ENCODE data around the gene PRR13.
A peak's percentile ranks its signal among the peaks of the same experiment; 100 is the strongest.
"Not testable (repeated sequence)": the region's sequence is repeated elsewhere in the genome, so short reads cannot be mapped to it uniquely, and the experiment has no call there.

PRR13 gene

DNA sequence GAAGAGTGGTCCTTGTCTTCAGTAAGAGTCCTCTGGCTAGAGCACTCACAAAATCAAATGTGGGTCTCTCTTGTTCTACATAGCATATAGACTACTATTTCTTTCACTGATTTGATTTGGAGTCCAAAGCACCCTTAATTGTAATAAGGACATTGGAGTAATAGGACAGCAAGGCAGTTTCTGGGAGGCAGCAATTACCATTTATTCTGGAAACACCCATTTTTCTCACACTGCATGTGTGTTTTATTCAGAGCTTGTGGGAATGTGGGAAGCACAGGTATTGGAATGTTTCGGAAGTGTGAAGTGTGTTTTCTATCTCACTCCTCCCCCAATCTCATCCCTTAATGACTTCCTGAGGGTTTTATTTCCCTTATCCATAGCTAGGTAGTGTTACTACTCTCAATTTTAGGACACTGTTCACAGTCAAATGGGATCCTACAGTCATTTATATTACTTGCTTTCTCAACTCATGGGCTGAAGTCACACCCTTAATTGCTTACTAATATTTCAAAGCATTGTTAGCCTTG is 30.6 kb downstream of the PRR13 start:
- no peak for DNase-seq (ENCODE audit: low spot score)

DNA sequence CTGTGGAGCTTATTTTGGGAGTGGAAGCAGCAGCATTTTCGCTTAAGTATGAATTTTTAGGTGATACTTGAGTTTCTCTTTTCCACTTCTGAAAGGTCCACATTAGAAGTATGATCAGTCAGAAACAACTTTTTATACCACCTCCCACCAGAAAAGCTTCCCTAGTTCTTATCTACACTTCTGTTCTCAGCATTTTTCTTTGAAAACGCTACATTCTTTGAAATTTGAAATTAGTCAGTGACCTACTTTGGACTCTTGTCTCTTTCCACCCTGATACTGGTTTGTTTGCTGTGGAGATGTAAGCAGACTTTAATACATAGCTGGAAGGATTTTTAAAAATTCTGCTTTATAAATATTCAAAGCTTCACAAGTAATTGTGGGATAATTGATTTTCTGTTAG is 32.5 kb downstream of the PRR13 start:
- DNase-seq (ENCODE audit: low spot score) = no peak

- no peak for DNase-seq (ENCODE audit: low spot score)
These were observed 33.3 kb downstream of the PRR13 start for GRCh38 chr12:53474819-53475218.

GRCh38 chr12:53476769-53477209 is 35.3 kb downstream of the PRR13 start:
- DNase-seq (ENCODE audit: low spot score) = no peak

GRCh38 chr12:53478865-53479264 is 37.3 kb downstream of the PRR13 start:
- no peak for DNase-seq (ENCODE audit: low spot score)

DNA sequence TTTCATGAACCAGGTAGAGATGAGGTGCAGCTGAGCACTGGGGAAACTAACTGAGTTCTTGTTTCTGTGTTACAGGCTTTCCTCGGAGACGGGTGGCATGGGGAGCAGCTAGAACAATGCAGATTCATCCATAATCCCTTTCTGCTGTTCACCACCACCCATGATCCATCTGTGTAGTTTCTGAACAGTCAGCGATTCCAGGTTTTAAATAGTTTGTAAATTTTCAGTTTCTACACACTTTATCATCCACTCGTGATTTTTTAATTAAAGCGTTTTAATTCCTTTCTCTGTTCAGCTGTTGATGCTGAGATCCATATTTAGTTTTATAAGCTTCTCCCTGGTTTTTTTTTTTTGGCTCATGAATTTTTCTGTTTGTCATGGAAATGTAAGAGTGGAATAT is 37.8 kb downstream of the PRR13 start:
- no peak for DNase-seq (ENCODE audit: low spot score)

GRCh38 chr12:53480491-53481442 is 39.2 kb downstream of the PRR13 start:
- no peak for DNase-seq (ENCODE audit: low spot score)

GRCh38 chr12:53481458-53481857 is 39.9 kb downstream of the PRR13 start:
- not testable (repeated sequence) for DNase-seq (ENCODE audit: low spot score)

- DNase-seq (ENCODE audit: low spot score) = no peak
These were observed 40.5 kb downstream of the PRR13 start for GRCh38 chr12:53481939-53482586.

GRCh38 chr12:53482626-53483168 is 41.2 kb downstream of the PRR13 start:
- DNase-seq (ENCODE audit: low spot score) = no peak

DNA sequence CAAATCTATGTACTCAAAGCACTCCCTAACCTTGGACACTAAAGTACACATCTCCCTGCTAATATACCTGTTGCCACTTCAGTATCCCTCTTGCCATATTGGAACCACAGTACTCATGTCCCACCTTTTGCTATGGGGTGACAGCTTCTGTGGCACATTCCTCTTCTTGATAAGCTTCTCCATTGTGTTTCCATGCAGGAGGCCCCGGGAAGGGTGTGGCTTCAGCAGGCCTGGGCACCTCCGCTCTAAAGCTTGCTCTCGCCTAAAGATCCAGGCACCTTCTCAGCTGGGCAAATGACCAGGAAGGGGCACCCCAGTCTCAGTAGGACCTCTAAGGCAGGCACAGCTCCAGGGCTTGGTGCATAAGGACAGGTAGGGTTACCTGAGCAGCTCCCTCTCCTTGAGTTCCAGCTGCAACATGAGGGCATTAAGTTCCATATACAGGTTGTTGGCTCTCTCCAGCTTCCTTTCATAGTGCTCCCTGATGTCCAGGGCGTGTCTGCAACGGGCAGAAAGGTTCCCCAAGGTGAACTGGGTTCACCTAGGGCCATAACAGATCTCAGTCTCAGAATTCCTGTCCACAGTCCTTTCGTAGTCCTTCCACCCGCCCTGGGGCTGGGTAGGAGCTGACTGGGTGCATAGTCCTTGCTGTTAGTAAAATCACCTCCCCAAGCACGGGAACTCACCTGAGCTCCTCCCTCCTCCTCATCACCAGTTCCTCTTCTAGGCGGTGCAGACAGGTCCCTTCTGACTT is 41.9 kb downstream of the PRR13 start:
- no peak for DNase-seq (ENCODE audit: low spot score)

DNA sequence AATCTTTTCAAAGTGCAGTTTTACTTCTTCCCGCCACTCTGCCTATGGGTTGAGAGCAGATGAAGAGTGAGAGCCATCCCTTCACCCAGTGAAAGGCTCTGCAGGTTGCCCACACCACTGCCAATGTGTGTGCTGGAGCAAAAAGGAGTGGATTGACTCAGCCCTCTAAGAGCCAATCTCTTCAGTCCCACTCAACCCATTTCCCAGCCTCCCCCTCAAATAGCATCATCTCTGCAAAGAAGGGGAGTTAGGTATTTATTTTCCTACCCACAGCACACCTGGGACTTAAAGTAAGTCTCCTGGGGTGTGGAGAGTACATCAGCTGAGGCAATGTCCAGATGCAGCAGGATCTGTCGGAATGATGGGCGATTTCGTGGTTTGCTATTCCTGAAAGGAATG is 42.4 kb downstream of the PRR13 start:
- DNase-seq (ENCODE audit: low spot score) = no peak

- no peak for DNase-seq (ENCODE audit: low spot score)
These were observed 43.4 kb downstream of the PRR13 start for GRCh38 chr12:53484686-53485575.

DNA sequence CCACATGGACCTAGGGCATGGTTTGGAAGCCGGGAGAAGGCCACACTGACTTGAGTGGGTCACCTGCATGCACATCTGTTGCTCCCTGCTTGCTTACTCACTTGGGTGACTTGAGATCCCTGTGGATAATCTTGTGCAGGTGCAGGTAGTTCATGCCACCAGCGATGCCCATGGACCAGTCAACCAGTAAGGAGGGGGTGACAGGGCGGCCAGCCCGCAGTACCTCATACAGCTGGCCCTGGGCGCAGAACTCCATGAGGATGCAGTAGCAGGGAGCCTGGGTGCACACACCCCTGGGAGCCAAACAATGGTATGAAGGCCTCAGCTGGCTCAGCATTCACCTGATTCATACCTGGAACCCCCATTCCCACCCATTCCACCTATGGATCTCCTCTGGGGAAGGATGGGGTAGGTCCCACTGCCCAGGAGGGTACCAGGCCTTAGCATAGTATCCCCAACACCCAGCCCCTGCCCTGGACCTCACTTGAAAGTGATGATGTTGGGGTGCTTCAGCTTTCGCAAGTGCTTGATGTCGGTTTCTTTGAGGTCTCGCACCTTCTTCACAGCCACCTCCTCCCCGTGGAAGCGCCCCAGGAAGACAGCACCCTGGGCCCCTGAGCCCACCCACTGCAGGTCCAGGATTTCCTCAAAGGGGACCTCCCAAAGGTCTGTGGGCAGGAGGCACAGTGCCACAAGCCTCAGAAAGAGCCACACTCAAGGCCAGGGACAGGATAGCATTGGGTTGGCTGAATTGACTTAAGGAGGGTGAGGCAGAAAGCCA is 44.6 kb downstream of the PRR13 start:
- no peak for DNase-seq (ENCODE audit: low spot score)

- DNase-seq (ENCODE audit: low spot score) = no peak
These were observed 45.4 kb downstream of the PRR13 start for GRCh38 chr12:53486736-53487487.

DNA sequence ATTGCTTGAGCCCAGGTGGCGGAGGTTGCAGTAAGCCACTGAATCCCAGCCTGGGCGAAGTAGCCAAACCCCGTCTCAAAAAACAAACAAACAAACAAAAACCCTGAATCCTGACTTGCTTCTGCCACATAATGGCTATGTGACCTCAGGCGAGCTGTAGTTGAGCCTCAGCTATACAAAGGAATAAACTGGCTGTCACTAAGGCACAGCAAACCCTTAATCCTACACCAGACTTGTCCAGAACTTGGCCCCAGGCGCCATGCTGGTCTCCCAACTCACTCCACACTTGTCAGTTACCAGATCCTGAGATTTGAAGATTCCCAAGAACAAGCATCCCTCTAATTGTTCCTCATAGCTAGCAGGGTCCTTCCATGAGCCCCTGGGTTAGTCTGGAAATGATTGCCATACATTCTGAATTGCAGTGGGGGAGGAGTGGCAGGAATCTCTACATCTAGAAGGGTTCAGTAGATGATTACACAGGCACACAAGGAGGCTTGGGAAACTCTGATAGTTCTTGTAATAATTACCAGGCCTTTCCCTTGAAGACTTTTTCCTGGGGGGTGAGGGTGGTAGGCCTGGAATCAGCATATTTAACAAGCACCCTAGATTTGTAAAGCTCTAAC is 47.8 kb downstream of the PRR13 start:
- DNase-seq (ENCODE audit: low spot score) = no peak

- no peak for DNase-seq (ENCODE audit: low spot score)
These were observed 50.7 kb downstream of the PRR13 start for GRCh38 chr12:53492188-53492587.

- DNase-seq (ENCODE audit: low spot score) = peak; percentile 96
These were observed 51.5 kb downstream of the PRR13 start for GRCh38 chr12:53492830-53493609.
